ENCODE data around the gene MVB12B.
"Not testable (repeated sequence)": the region's sequence is repeated elsewhere in the genome, so short reads cannot be mapped to it uniquely, and the experiment has no call there.

The MVB12B gene

GRCh38 chr9:126527109-126527825, 200.6 kb downstream of the MVB12B start:
- DNase-seq, result no peak

DNA sequence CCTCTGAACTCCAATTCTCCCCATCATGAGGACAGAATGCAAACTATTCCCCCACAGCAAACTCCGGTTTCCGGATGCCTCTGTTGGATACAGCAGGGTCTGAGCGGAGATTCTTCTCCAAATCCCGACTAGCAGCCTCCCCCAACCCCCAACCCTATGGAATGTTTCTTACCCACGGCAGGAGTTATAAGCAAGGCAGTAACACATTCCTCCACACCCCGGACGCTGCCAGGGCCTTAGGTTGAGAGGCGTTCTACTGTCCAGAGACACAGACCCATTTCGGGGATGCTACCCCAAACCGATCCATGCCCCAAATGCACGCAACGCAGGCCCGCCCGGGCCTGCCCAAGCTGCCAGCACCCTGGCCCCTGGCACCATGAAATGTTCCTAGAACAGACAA, 201.5 kb downstream of the MVB12B start:
- no peak for DNase-seq

GRCh38 chr9:126528915-126529314, 202.3 kb downstream of the MVB12B start:
- no peak for DNase-seq

DNA sequence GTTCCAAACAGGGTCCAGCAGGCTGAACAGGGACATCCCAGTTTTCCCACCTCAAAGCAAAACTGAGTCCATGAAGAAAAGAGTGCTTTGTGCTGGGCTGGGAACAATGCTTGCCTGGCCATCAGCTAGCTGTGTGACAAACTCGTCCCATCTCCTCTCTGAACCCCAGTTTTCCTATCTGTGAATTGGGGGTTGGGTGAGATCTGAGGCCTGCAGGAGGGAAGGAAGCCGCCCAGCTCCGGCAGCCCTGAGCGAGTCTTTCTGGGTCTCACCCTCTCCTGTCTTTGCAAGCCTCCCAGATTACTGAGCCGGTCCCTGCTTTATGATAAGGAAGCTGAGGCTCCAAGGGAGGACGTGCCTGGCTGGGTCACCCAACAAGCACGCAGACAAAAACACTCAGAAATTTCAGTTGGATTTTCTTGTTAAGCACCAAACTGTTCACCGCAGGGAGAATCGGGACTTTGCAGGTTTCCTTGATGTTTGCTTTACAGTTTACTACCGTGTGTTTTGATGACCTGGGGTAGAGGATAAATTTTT, 204.5 kb downstream of the MVB12B start:
- DNase-seq, result no peak

DNA sequence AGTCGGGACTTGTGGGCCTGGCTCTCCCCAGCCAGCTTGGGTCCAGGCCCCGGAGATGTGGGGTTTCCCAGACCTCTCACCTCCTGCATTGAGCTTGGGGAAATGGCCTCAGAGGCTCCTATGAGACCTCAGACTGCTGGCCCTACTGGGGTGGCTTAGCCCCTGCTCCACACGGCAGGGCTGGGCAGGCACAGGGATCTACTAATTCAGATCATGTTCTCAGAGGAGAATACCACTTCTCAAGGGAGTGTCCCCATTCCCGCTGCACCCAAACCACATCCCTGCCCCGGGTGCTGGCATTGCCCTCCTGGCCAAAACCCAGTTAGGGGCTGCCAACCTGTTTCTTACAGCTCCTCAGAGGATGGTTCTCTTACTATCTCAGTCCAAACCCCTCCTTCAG, 205.0 kb downstream of the MVB12B start:
- DNase-seq, result no peak

DNA sequence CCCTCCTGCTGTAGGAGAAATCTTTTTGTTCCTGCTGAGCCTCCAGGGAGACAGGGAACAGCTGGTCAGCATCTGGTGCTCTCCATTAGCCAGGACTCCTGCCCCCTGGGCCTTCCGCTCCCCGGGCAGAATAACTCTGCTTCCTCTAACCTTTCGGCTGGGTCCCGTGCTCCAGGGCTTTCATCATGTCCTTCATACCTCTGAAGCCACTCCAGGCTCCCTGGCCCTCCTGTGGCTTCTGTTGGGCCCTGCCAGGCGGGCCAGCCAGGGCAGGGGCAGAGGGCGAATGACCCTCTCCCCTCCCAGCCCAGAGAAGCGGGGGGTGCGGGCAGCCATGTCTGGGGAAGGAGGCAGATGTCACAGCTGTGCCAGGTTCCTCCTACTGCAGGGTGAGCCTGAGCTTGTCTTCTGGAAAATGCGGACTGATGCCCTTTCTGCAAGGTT, 205.4 kb downstream of the MVB12B start:
- DNase-seq, result no peak

- no peak for DNase-seq
These were observed 205.9 kb downstream of the MVB12B start for GRCh38 chr9:126532489-126532888.

DNA sequence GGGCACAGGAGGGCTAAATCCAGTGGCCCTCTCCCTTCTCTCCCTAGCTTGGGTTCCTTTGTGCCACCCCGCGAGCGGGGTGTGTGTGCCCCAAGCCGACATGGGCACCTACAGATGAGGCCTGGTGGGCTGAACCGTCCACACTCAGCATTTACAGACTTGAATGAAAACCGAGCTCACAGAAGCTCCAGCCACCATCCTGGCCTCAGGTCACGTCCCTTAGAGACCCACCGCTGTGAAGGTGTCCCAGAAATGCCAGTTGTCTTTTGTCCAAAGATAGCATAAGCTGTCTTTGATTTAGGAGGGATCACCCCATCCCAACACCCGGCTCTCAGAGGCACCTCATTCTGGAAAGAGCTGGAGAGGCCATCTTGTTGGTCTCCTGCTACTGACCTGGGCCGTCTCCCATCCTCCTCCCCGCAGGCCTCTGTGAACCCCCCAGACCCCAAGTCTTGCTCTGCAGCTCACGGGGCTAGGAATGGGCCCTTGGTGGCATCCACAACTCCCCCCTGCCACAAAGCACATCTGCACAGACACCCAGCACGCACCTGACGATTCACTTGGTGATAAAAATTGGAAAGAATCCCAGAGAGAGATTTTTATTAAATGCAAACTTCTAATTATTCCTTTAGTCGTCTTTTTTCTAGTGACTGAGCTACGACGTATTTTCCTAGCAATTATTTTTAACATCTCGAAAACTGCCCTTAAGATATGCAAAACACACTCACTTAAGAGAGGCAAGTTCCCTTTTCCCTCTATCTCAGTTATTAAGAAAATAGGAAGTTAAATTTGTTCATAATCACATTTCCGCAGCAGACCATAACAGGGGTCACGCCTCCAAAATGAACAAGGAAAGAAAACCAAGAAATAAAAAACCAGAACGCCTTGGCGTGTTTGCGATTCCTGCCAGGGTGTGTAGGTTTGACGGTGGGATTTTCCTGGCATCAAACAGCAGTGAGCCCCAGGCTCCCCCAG, 206.6 kb downstream of the MVB12B start:
- no peak for DNase-seq

DNA sequence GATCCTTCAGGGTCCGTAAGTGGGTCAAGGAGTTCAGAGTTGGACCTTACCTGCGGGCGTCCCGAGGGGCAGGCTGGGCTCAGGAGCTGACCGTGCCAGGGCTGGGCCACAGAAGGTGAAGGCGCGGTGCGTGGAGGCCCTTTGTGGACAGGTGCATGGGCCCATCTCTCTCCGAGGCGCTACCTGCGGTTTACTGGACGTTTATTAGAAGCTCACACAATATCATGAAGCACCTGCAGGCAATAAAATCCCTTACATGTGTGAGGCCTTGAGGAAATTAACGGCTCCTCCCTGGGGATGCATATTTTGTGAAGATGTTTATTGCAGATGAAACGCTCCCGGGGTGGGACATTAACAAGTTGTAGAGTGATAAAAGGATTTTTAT, 207.3 kb downstream of the MVB12B start:
- no peak for DNase-seq

DNA sequence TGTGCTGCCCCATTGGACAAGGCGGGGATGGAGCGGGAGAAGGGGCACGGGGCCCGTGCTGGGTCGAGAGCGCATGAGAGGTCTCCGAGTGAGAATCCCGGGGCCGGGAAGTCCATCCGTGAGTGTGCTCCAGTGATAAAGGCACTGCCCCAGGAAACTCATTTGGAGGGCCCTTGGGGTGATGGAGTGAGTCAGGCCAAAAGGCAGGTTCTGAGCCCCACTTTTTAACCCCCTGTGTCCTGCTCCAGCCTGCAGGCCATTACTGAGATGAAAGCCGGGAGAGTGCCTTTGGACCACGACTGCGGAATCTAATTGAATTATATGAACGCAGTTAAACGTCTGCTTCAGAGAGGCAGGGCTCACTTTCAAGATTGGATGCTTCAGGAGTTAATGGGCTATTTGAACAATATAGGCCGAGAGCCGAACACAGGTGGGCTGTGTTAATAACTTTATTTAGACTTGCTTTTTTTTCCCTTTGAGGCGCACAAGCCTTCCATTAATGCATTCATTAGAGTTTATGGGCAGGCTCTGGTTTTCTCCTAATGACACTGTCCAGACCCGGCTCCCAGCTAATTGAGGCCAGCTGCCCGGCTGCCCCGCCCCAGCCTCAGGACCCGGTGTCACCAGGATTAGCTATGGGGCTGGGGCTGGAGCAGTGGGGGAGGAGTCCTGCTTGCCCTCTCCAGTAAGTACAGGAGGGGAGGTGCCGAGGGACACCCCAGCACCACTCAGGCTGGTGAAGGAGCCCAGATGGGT, 208.0 kb downstream of the MVB12B start:
- DNase-seq, result no peak

DNA sequence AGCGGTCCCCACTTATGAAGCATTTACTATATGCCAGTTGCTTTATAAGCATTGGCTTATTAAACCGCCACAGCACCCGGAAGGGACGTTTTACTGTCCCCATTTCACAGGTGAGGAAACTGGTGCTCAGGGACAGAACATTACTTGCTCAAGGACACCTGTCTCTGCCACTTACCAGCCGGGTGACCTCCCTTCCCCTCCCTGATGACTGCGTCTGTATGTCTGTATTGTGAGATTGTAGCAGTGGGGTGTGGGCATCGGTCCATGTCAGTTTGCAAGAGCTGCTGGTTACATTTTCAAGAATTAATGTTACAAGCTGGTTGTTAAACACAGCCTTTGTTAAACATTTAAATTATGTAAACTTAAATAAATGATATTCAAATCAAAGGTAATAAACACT, 209.5 kb downstream of the MVB12B start:
- DNase-seq, result no peak

DNA sequence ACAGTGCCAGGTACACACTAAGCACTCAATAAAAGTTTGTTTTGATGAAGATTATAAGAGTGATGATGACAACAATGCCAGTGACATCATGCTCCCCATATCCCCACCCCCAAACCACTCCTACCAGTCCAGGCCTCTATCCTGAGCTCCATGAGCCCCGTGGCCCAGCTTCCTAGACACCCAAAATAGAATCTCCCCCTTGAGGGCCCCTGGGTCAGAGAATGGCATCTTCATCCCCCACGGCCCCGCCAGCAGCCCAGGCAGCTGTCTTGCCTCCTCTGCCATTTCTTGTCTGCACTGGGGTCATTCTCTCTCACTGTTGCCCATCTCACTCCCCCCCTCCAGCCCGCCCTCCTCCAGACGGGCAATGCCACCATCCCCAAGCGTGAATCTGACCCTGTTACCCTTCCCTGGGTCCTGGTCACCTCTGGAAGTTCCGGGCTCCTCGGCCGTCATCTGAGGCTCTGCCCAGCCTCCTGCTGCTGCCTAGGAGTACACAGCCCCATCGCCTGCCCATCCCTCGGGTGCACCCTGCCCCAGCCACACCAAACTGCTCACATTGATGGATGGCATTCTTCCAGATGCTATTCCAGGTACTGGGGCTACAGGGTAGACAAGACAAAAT, 210.3 kb downstream of the MVB12B start:
- no peak for DNase-seq

DNA sequence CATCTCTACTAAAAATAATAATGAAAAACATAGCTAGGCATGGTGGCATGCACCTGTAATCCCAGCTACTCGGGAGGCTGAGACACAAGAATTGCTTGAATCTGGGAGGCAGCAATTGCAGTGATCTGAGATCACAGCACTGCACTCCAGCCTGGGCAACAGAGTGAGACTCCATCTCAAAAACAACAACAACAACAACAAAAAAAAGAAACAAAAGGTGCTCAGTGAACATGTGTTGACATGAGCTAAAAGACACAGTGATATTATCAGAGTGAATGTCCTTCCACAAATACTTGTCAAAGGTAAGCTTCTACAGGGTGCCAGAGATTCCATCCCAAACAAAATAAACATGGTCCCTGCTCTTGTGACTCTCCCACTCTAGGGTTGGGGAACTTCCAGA, 211.9 kb downstream of the MVB12B start:
- no peak for DNase-seq

- not testable (repeated sequence) for DNase-seq
These were observed 213.8 kb downstream of the MVB12B start for GRCh38 chr9:126540398-126540797.

- no peak for DNase-seq
These were observed 216.9 kb downstream of the MVB12B start for GRCh38 chr9:126543490-126543889.

- no peak for DNase-seq
These were observed 218.5 kb downstream of the MVB12B start for GRCh38 chr9:126545106-126545505.

DNA sequence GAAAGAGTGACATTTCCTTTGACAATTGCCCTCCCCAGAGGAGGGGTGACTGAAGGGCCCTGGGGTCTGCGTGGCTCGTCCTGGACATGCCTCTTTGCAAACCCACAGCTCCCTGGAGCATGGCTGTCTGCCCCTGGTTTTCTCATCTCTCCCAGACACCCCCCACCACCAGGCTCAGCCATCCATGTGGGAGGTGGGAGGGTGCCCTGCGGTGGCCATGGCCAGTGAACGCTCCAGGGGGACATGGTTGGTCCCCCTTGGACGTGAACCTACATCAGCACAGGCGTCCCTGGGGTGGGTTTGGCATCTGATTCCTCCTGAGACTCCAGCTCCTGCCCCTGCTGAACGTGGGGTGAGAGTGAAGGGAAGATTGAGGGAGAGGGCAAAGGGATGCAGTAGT, 219.4 kb downstream of the MVB12B start:
- no peak for DNase-seq

DNA sequence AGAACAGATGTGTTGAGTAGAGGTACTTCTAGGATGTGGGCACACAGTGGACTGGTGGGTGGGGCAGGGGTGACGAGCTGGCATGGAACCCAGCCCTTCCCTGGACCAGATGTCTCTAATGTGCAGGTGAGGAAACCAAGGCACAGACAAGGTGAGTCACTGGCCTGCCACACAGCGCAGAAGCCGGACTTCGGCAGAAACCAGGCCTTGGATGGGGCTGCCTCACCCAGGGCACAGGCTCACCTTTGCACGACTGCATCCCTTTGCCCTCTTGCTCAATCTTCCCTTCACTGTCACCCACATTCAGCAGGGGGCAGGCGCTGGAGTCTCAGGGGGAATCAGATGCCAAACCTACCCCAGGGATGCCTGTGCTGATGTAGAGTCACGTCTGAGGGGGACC, 221.7 kb downstream of the MVB12B start:
- no peak for DNase-seq

GRCh38 chr9:126549246-126550006, 222.8 kb downstream of the MVB12B start:
- no peak for DNase-seq

- DNase-seq, result no peak
These were observed 224.3 kb downstream of the MVB12B start for GRCh38 chr9:126550891-126551351.

GRCh38 chr9:126551812-126552211, 225.2 kb downstream of the MVB12B start:
- DNase-seq, result no peak

DNA sequence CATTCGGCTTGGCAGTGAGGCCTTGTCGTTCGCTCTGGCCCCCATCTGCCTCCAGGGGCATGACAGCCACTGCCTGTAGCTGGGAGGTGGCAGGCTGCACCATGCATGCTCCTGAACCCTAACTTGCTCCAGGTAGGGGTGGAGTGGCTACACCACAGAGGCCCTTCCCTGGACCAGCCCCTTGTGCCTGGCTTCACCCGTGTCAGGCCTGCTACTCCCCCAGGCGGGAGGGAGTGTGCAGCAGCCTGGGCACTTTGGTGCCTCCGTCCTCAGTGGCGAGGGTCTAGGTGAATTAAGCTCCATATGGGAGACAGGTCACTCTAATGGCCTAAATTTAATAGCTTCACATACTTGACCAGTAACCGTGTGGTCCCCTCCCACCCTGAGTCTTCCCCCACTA, 227.7 kb downstream of the MVB12B start:
- no peak for DNase-seq

Measured in NCI-H1436 treated with DMSO at 0.1 percent for 48 hours (cell line).